H9 (cell line): ENCODE results near the gene SSB. TPM values are rescaled to one million over a fixed set of nuclear protein-coding genes. Genes with fewer than 3 reads are reported as not detected.

Experiments used
- DNase-seq: peaks from one replicate; pipeline ENCODE4 v3.0.0-alpha.2; 2017
- H2AFZ ChIP-seq: one replicate; pipeline ENCODE4 v1.6.1; 2013; ENCODE audit warnings: mild to moderate bottlenecking, low read length, control low read depth, moderate library complexity
- H2AK5ac ChIP-seq: 2 replicates; pipeline ENCODE4 v1.6.1; 2013; ENCODE audit warnings: low read length, control low read depth, mixed read lengths; ENCODE audit not compliant: insufficient read length
- H2BK120ac ChIP-seq: one replicate; pipeline ENCODE4 v1.6.1; 2013; ENCODE audit warnings: low read depth, mild to moderate bottlenecking, low read length, control low read depth, inconsistent platforms; ENCODE audit not compliant: poor library complexity, severe bottlenecking
- H2BK12ac ChIP-seq: 2 replicates; pipeline ENCODE4 v1.6.1; 2013; ENCODE audit warnings: low read length, control low read depth, mixed read lengths, low read depth; ENCODE audit not compliant: insufficient read length
- H2BK15ac ChIP-seq: 2 replicates; pipeline ENCODE4 v1.6.1; 2013; ENCODE audit warnings: low read depth, low read length, control low read depth
- H2BK20ac ChIP-seq: one replicate; pipeline ENCODE4 v1.6.1; 2013; ENCODE audit warnings: low read depth, mild to moderate bottlenecking, low read length, control low read depth, inconsistent platforms; ENCODE audit not compliant: poor library complexity, severe bottlenecking
- H2BK5ac ChIP-seq: 2 replicates; pipeline ENCODE4 v1.6.1; 2013; ENCODE audit warnings: low read length, control low read depth, mixed read lengths; ENCODE audit not compliant: insufficient read length
- H3K14ac ChIP-seq: 2 replicates; pipeline ENCODE4 v1.6.1; 2013; ENCODE audit warnings: low read length, control low read depth; ENCODE audit not compliant: insufficient read depth
- H3K18ac ChIP-seq: 2 replicates; pipeline ENCODE4 v1.6.1; 2013; ENCODE audit warnings: low read depth, mild to moderate bottlenecking, mixed read lengths, low read length, control low read depth; ENCODE audit not compliant: insufficient read length
- H3K23ac ChIP-seq: 2 replicates; pipeline ENCODE4 v1.6.1; 2013; ENCODE audit warnings: low read length, control low read depth, mixed read lengths, low read depth; ENCODE audit not compliant: insufficient read length
- H3K23me2 ChIP-seq: 2 replicates; pipeline ENCODE4 v1.6.1; 2013; ENCODE audit warnings: low read depth, mild to moderate bottlenecking, mixed read lengths, low read length, control low read depth; ENCODE audit not compliant: insufficient read length, poor library complexity, severe bottlenecking
- H3K27ac ChIP-seq: 2 replicates; pipeline ENCODE4 v1.5.1; 2013; ENCODE audit warnings: low read length, control low read depth, mixed read lengths, low read depth; ENCODE audit not compliant: insufficient read length
- H3K27me3 ChIP-seq: 2 replicates; pipeline ENCODE4 v1.6.1; 2013; ENCODE audit warnings: low read length, control low read depth, inconsistent platforms; ENCODE audit not compliant: insufficient read depth
- H3K4ac ChIP-seq: 2 replicates; pipeline ENCODE4 v1.6.1; 2013; ENCODE audit warnings: low read depth, mild to moderate bottlenecking, control low read depth, inconsistent platforms, low read length, moderate library complexity
- H3K4me1 ChIP-seq: 2 replicates; pipeline ENCODE4 v1.6.1; 2013; ENCODE audit warnings: low read length, control low read depth, inconsistent platforms; ENCODE audit not compliant: insufficient read depth
- H3K4me2 ChIP-seq: 2 replicates; pipeline ENCODE4 v1.6.1; 2013; ENCODE audit warnings: low read length, control low read depth, mixed read lengths; ENCODE audit not compliant: insufficient read length, insufficient read depth
- H3K56ac ChIP-seq: 2 replicates; pipeline ENCODE4 v1.6.1; 2013; ENCODE audit warnings: low read depth, mild to moderate bottlenecking, mixed read lengths, low read length, control low read depth; ENCODE audit not compliant: insufficient read length
- H3K79me1 ChIP-seq: 2 replicates; pipeline ENCODE4 v1.6.1; 2013; ENCODE audit warnings: low read depth, mild to moderate bottlenecking, moderate library complexity, low read length, control low read depth, inconsistent platforms; ENCODE audit not compliant: insufficient read depth, poor library complexity, severe bottlenecking
- H3K79me2 ChIP-seq: 2 replicates; pipeline ENCODE4 v1.6.1; 2013; ENCODE audit warnings: low read length, control low read depth, inconsistent platforms; ENCODE audit not compliant: insufficient read depth
- H3K9ac ChIP-seq: 2 replicates; pipeline ENCODE4 v1.6.1; 2013; ENCODE audit warnings: low read length, control low read depth, mixed read lengths; ENCODE audit not compliant: insufficient read length; ENCODE audit errors: extremely low read depth
- H3K9me3 ChIP-seq: one replicate; pipeline ENCODE4 v1.6.1; 2013; ENCODE audit warnings: low read depth, low read length, inconsistent platforms; ENCODE audit not compliant: control insufficient read depth
- H3T11ph ChIP-seq: one replicate; pipeline ENCODE4 v1.6.1; 2013; ENCODE audit warnings: mild to moderate bottlenecking, low read length, control low read depth, inconsistent platforms
- H4K20me1 ChIP-seq: one replicate; pipeline ENCODE4 v1.6.1; 2013; ENCODE audit not compliant: control insufficient read depth, insufficient read length, insufficient read depth
- H4K5ac ChIP-seq: 2 replicates; pipeline ENCODE4 v1.6.1; 2013; ENCODE audit warnings: low read depth, mild to moderate bottlenecking, mixed read lengths, low read length, control low read depth; ENCODE audit not compliant: insufficient read length
- H4K8ac ChIP-seq: replicated peaks from 2 replicates; pipeline ENCODE4 v1.6.1; 2013; ENCODE audit warnings: low read length, control low read depth, mixed read lengths, low read depth; ENCODE audit not compliant: insufficient read length
- H4K91ac ChIP-seq: 2 replicates; pipeline ENCODE4 v1.6.1; 2013; ENCODE audit warnings: low read depth, mild to moderate bottlenecking, moderate library complexity, mixed read lengths, low read length, control low read depth; ENCODE audit not compliant: insufficient read length
- H3K27ac Mint-ChIP-seq, 3 experiments: 2 replicates in 2 of 3; 3 replicates in 1 of 3; pipeline ENCODE4 v1.8.0; 2020 to 2021; ENCODE audit warnings: mixed read lengths in 3 of 3, mild to moderate bottlenecking in 1 of 3, moderate library complexity in 1 of 3
- H3K27me3 Mint-ChIP-seq: 2 replicates; pipeline ENCODE4 v1.8.0; 2021; ENCODE audit warnings: low read depth, mild to moderate bottlenecking, moderate library complexity, mixed read lengths
- H3K36me3 Mint-ChIP-seq, 3 experiments: 2 replicates in 2 of 3; 3 replicates in 1 of 3; pipeline ENCODE4 v1.8.0; 2020 to 2021; ENCODE audit warnings: low read depth in 3 of 3, mixed read lengths in 3 of 3; ENCODE audit not compliant: insufficient read depth in 1 of 3
- H3K4me1 Mint-ChIP-seq, 2 experiments: 2 replicates each; pipeline ENCODE4 v1.8.0; 2020; ENCODE audit warnings: mixed read lengths in 2 of 2
- H3K4me3 Mint-ChIP-seq, 2 experiments: 2 replicates in 1 of 2; 3 replicates in 1 of 2; pipeline ENCODE4 v1.8.0; 2020 to 2021; ENCODE audit warnings: mild to moderate bottlenecking in 2 of 2, mixed read lengths in 2 of 2, moderate library complexity in 1 of 2
- H3K9me3 Mint-ChIP-seq, 2 experiments: 2 replicates in 1 of 2; 3 replicates in 1 of 2; pipeline ENCODE4 v1.8.0; 2020; ENCODE audit warnings: mild to moderate bottlenecking in 2 of 2, mixed read lengths in 2 of 2, moderate library complexity in 1 of 2
- WGBS: extraction: QIAGEN DNeasy Blood & Tissue Kit; methylation state at CpG from one replicate; pipeline ENCODE4 v1.1.7; 2013; ENCODE audit warnings: missing lambda C conversion rate, low lambda C conversion rate, mixed read lengths; ENCODE audit not compliant: insufficient read length; ENCODE audit errors: extremely low coverage; 5-methylcytosine and 5-hydroxymethylcytosine counted together
- total RNA-seq: library from RNA; stranded (reverse); gene quantifications from 2 replicates; pipeline ENCODE4 v1.2.1, GENCODE V29; 2021
- TF ChIP-seq, protein P1 (sequence below): fragments of 200-600 bp; sonication (generic); conservative IDR thresholded peaks from 3 replicates; pipeline ENCODE4 v1.8.0; 2021; ENCODE audit warnings: antibody characterized with exemption, mild to moderate bottlenecking

SSB gene
- total RNA-seq, 1 experiment from 2014 or later, result 248 TPM

DNA sequence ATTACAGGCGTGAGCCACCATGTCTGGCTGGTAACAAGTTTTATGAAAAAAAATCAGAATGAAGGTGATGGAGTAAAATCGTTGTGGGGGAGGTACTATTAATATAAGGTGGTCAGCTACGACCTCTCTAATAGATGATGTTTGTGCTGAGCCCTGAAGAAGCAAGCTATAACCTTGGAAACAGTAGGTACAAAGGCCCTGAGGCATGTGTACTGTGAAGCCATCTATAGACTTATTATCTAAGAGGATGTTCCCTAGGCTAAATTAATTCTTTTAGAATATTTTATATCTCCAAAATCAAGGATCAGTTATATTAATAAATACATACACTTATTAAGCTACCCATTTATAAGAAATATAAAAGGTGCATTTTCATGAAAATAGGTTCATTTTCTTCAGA is 23.3 kb upstream of the SSB start:
- H3K36me3 Mint-ChIP-seq, result peaks cover 0 to 3% (median 0%) of the 10 kb centered on the region in 3 experiments; a peak in 2 of 7 replicates
- no peak overlapping the region for H2BK120ac ChIP-seq
- H3K27me3 ChIP-seq, result no peaks in the 10 kb centered on the region
- H3K27me3 Mint-ChIP-seq, result no peaks in the 10 kb centered on the region
- no peaks in the 10 kb centered on the region for H4K20me1 ChIP-seq
- H2AK5ac ChIP-seq, result no peak overlapping the region
- H3K4ac ChIP-seq, result no peak overlapping the region
- no peaks in the 10 kb centered on the region for H3K79me2 ChIP-seq
- H3T11ph ChIP-seq, result no peak overlapping the region
- H3K18ac ChIP-seq, result no peak overlapping the region
- no peaks in the 10 kb centered on the region for H3K23me2 ChIP-seq
- H4K5ac ChIP-seq, result no peak overlapping the region
- no peak overlapping the region for H3K27ac ChIP-seq
- TF ChIP-seq, protein P1, sequence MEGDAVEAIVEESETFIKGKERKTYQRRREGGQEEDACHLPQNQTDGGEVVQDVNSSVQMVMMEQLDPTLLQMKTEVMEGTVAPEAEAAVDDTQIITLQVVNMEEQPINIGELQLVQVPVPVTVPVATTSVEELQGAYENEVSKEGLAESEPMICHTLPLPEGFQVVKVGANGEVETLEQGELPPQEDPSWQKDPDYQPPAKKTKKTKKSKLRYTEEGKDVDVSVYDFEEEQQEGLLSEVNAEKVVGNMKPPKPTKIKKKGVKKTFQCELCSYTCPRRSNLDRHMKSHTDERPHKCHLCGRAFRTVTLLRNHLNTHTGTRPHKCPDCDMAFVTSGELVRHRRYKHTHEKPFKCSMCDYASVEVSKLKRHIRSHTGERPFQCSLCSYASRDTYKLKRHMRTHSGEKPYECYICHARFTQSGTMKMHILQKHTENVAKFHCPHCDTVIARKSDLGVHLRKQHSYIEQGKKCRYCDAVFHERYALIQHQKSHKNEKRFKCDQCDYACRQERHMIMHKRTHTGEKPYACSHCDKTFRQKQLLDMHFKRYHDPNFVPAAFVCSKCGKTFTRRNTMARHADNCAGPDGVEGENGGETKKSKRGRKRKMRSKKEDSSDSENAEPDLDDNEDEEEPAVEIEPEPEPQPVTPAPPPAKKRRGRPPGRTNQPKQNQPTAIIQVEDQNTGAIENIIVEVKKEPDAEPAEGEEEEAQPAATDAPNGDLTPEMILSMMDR, result no peak
- no peak overlapping the region for H2AFZ ChIP-seq
- no peak overlapping the region for H3K56ac ChIP-seq
- H2BK5ac ChIP-seq, result no peak overlapping the region
- no peak overlapping the region for H3K9ac ChIP-seq
- H3K9me3 ChIP-seq, result no peaks in the 10 kb centered on the region
- H3K27ac Mint-ChIP-seq, result peak overlapping the region in 1 of 3 experiments; percentile 68; a peak in 1 of 7 replicates
- no peak for DNase-seq
- 100% methylated on average over 1 of the region's 3 CpGs for WGBS
- no peak overlapping the region for H2BK20ac ChIP-seq
- no peak overlapping the region for H2BK15ac ChIP-seq
- H3K4me2 ChIP-seq, result no peak overlapping the region
- H3K79me1 ChIP-seq, result no peaks in the 10 kb centered on the region
- no peak overlapping the region for H4K91ac ChIP-seq
- H3K9me3 Mint-ChIP-seq, result no peaks in the 10 kb centered on the region
- H2BK12ac ChIP-seq, result no peak overlapping the region
- H3K4me1 Mint-ChIP-seq, result peaks cover 0 to 4% of the 10 kb centered on the region in 2 experiments; a peak in 1 of 4 replicates
- no peak overlapping the region for H3K14ac ChIP-seq
- H3K23ac ChIP-seq, result no peak overlapping the region
- H4K8ac ChIP-seq, result no peak overlapping the region
- no peak overlapping the region for H3K4me3 Mint-ChIP-seq
- H3K4me1 ChIP-seq, result no peaks in the 10 kb centered on the region
